ENCODE results near the gene EDC3. TPM values are rescaled to one million over a fixed set of nuclear protein-coding genes. Genes with fewer than 3 reads are reported as not detected.

The EDC3 gene
- total RNA-seq, 1 donor from 2014 or later: 42.9 TPM

DNA sequence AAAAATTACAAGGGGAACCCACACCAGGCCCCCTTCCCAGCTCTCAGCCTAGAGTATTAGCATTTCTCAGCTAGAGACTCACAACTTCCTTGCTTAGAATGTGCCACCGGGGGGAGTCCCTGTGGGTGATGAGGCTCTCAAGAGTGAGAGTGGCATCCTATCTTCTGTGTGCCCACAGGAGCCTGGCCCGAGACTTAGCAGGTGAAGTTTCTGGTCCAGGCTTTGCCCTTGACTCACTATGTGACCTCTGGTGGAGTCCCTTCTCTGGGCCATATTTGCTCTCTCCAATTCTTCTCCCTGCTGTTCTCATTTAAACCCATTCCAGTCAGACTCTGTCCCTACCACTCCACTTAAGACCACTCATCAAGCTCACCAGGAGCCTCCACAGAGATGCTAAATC, 62.0 kb downstream of the EDC3 start:
- Mint-ChIP-seq H3K27me3 (ENCODE audit: unreplicated experiment) (no peaks in the 10 kb centered on the region), H3K27ac (ENCODE audit: unreplicated experiment) (no peak overlapping the region), H3K9me3 (ENCODE audit: unreplicated experiment) (no peaks in the 10 kb centered on the region), H3K4me1 (ENCODE audit: unreplicated experiment) (no peaks in the 10 kb centered on the region), H3K36me3 (ENCODE audit: unreplicated experiment) (peaks cover 30% of the 10 kb centered on the region), H3K4me3 (ENCODE audit: unreplicated experiment) (no peak overlapping the region)
- TF ChIP-seq, protein P1, sequence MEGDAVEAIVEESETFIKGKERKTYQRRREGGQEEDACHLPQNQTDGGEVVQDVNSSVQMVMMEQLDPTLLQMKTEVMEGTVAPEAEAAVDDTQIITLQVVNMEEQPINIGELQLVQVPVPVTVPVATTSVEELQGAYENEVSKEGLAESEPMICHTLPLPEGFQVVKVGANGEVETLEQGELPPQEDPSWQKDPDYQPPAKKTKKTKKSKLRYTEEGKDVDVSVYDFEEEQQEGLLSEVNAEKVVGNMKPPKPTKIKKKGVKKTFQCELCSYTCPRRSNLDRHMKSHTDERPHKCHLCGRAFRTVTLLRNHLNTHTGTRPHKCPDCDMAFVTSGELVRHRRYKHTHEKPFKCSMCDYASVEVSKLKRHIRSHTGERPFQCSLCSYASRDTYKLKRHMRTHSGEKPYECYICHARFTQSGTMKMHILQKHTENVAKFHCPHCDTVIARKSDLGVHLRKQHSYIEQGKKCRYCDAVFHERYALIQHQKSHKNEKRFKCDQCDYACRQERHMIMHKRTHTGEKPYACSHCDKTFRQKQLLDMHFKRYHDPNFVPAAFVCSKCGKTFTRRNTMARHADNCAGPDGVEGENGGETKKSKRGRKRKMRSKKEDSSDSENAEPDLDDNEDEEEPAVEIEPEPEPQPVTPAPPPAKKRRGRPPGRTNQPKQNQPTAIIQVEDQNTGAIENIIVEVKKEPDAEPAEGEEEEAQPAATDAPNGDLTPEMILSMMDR (IDR thresholded peaks at IDR 0.05): no peak
- DNase-seq (ENCODE audit: extremely low spot score, unreplicated experiment): no peak

DNA sequence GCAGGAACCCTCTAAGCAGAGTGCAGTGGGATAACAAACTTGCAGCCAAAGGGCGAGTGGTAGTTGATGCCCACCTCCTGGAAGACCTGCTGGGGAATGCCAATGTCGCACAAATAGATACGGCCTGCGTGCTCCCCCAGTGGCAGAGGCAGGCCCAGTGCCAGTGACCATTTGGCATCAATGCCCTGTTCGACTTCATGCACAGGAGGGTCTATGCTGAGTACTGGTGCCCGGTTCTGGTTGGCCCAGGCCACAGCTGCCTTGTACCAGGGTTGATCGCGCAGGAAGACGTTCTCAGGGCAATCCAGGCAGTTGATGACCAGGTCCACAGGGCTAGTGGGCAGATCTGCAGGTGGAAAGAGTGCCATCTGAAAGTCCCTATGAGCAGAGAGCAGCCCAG, 63.2 kb downstream of the EDC3 start:
- Mint-ChIP-seq H3K27me3 (ENCODE audit: unreplicated experiment) (no peaks in the 10 kb centered on the region), H3K27ac (ENCODE audit: unreplicated experiment) (no peak overlapping the region), H3K4me1 (ENCODE audit: unreplicated experiment) (no peaks in the 10 kb centered on the region), H3K9me3 (ENCODE audit: unreplicated experiment) (no peaks in the 10 kb centered on the region), H3K4me3 (ENCODE audit: unreplicated experiment) (no peak overlapping the region), H3K36me3 (ENCODE audit: unreplicated experiment) (peaks cover 30% of the 10 kb centered on the region)
- TF ChIP-seq, protein P1 (IDR thresholded peaks at IDR 0.05): no peak
- DNase-seq (ENCODE audit: extremely low spot score, unreplicated experiment): no peak

DNA sequence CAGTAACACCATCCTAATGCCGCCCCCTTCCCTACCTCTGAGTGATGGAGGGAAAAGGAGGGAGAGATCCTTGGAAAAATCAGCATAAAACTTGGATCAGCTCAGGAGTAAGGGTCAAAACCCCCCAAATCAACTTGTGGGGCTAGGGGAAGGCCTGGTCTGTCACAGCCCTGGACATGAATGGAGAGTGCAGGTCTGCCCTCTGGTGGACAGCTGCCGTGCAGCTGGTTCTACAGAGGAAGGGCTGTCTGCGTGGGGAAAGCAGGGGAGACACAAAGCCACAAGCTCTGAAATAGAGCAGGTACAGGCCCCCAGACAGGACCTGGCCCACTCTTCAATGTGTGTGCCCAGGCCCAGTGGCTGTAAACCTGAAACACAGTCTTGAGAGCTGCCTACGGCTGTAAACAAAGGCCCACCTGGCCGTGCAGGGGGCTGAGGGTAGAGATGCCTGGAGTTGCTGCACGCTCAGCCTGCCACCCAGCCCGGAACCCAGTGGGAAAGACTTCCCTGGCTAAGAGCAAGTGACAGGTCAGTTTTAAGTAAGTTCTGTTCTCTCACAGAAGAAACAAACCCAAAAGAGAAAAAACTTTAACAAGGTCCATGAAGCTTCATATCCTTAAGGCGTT, 63.8 kb downstream of the EDC3 start:
- no peaks in the 10 kb centered on the region for H3K9me3 Mint-ChIP-seq (ENCODE audit: unreplicated experiment)
- H3K27ac Mint-ChIP-seq (ENCODE audit: unreplicated experiment): no peak overlapping the region
- peaks cover 30% of the 10 kb centered on the region for H3K36me3 Mint-ChIP-seq (ENCODE audit: unreplicated experiment)
- TF ChIP-seq, protein P1 (IDR thresholded peaks at IDR 0.05): peak; percentile 83
- H3K27me3 Mint-ChIP-seq (ENCODE audit: unreplicated experiment): no peaks in the 10 kb centered on the region
- no peak overlapping the region for H3K4me3 Mint-ChIP-seq (ENCODE audit: unreplicated experiment)
- no peak for DNase-seq (ENCODE audit: extremely low spot score, unreplicated experiment)
- H3K4me1 Mint-ChIP-seq (ENCODE audit: unreplicated experiment): no peaks in the 10 kb centered on the region

DNA sequence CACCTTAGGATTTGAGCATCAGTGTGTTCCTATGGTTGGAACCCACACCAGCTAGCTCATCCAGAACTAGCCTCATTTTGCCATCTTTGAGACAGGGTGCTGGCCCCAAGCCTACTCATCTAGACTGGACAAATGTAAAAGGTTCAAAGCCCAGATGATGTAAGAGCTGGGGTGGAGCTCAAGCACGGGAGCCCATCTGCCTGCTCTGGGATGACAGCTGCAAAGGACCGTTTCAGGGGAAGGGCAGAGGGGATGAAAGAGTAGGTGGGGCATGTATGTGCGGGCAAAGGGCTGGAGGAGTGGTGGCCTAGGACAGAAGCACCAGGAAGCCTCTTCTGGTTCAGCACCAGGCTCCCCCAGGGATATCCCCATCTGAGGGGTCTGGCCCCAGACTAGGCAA, 64.4 kb downstream of the EDC3 start:
- H3K27me3 Mint-ChIP-seq (ENCODE audit: unreplicated experiment): no peaks in the 10 kb centered on the region
- no peak for DNase-seq (ENCODE audit: extremely low spot score, unreplicated experiment)
- H3K9me3 Mint-ChIP-seq (ENCODE audit: unreplicated experiment): no peaks in the 10 kb centered on the region
- peaks cover 30% of the 10 kb centered on the region for H3K36me3 Mint-ChIP-seq (ENCODE audit: unreplicated experiment)
- H3K27ac Mint-ChIP-seq (ENCODE audit: unreplicated experiment): no peak overlapping the region
- no peaks in the 10 kb centered on the region for H3K4me1 Mint-ChIP-seq (ENCODE audit: unreplicated experiment)
- TF ChIP-seq, protein P1 (IDR thresholded peaks at IDR 0.05): no peak
- H3K4me3 Mint-ChIP-seq (ENCODE audit: unreplicated experiment): no peak overlapping the region

DNA sequence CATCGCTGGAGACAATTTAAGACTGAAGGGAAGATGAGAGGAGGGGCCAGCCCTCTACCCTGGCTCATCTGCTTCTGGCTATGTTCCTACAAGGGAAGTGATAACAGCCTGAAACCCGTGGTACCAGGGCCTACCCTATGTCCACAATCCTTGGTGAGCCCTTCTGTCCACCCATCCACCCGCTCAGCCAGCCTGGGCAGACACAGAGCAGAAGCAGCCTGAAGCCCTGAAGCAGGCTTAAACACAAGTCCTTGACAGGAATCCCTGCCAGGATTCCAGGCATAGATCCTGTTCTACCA, 64.8 kb downstream of the EDC3 start:
- TF ChIP-seq, protein P1 (IDR thresholded peaks at IDR 0.05): no peak
- Mint-ChIP-seq H3K27me3 (ENCODE audit: unreplicated experiment) (no peaks in the 10 kb centered on the region), H3K4me3 (ENCODE audit: unreplicated experiment) (no peak overlapping the region), H3K4me1 (ENCODE audit: unreplicated experiment) (no peaks in the 10 kb centered on the region), H3K27ac (ENCODE audit: unreplicated experiment) (no peak overlapping the region), H3K36me3 (ENCODE audit: unreplicated experiment) (peaks cover 29% of the 10 kb centered on the region), H3K9me3 (ENCODE audit: unreplicated experiment) (no peaks in the 10 kb centered on the region)
- no peak for DNase-seq (ENCODE audit: extremely low spot score, unreplicated experiment)
